K562 (cell line): ENCODE results near the gene CRADD. TPM values are rescaled to one million over a fixed set of nuclear protein-coding genes. Genes with fewer than 3 reads are reported as not detected.
A peak's percentile ranks its signal among the peaks of the same experiment; 100 is the strongest.

Experiments
- CHD1 ChIP-seq: fragments of 200-600 bp; sonication (generic); IDR thresholded peaks from one replicate; pipeline ENCODE4 v1.6.1; 2012; ENCODE audit warnings: mild to moderate bottlenecking, moderate library complexity, low read length, inconsistent platforms
- ELF1 ChIP-seq: fragments of 200-800 bp; sonication (Bioruptor generic); IDR thresholded peaks from 2 replicates; pipeline ENCODE4 v1.6.1; 2016; ENCODE audit warnings: missing genetic modification characterization, missing compliant biosample characterization
- ETV1 ChIP-seq: fragments of 450-650 bp; conservative IDR thresholded peaks from 2 replicates; pipeline ENCODE4 v1.6.1; 2016; ENCODE audit warnings: missing genetic modification characterization, control low read depth, low read depth, missing compliant biosample characterization
- FOXK1 ChIP-seq: sonication (generic); formaldehyde crosslinking; IDR thresholded peaks from 2 replicates; pipeline ENCODE4 v1.8.0; 2022; ENCODE audit warnings: missing genetic modification reagents, mild to moderate bottlenecking, borderline replicate concordance
- HSF4 ChIP-seq: fragments of 250-450 bp; sonication (Bioruptor Pico); IDR thresholded peaks from 2 replicates; pipeline ENCODE4 v2.1.2; 2022; ENCODE audit warnings: mild to moderate bottlenecking, moderate library complexity, borderline replicate concordance
- KAT7 ChIP-seq: sonication (generic); formaldehyde crosslinking; IDR thresholded peaks from 2 replicates; pipeline ENCODE4 v1.8.0; 2022; ENCODE audit warnings: missing genetic modification reagents, mild to moderate bottlenecking, borderline replicate concordance
- KAT8 ChIP-seq: fragments of 450-650 bp; IDR thresholded peaks from 2 replicates; pipeline ENCODE4 v1.6.1; 2016; ENCODE audit warnings: low read depth, mild to moderate bottlenecking
- LCOR ChIP-seq: sonication (generic); formaldehyde crosslinking; IDR thresholded peaks from 2 replicates; pipeline ENCODE4 v1.8.0; 2022; ENCODE audit warnings: mild to moderate bottlenecking, missing genetic modification reagents
- NEUROD1 ChIP-seq: fragments of 150-350 bp; IDR thresholded peaks from 2 replicates; pipeline ENCODE4 v1.6.1; 2014; ENCODE audit warnings: borderline replicate concordance, low read length, low read depth; ENCODE audit not compliant: partially characterized antibody
- OTX1 ChIP-seq: fragments of 450-650 bp; formaldehyde crosslinking; IDR thresholded peaks from 2 replicates; pipeline ENCODE4 v1.4.0; 2022; ENCODE audit warnings: mild to moderate bottlenecking
- POLR2AphosphoS2 ChIP-seq: IDR thresholded peaks from 2 replicates; pipeline ENCODE4 v1.6.1; 2012; ENCODE audit warnings: low read length, improper control_type of control experiment
- RNF2 ChIP-seq: sonication (generic); IDR thresholded peaks from 2 replicates; pipeline ENCODE4 v1.6.1; 2016
- ZNF134 ChIP-seq: fragments of 250-450 bp; sonication (Bioruptor Pico); conservative IDR thresholded peaks from 2 replicates; pipeline ENCODE4 v1.4.0; 2020
- ZNF449 ChIP-seq: fragments of 250-450 bp; sonication (Bioruptor Pico); IDR thresholded peaks from 2 replicates; pipeline ENCODE4 v1.8.0; 2022; ENCODE audit warnings: moderate library complexity, mild to moderate bottlenecking, inconsistent platforms
- ZNF778 ChIP-seq: fragments of 450-650 bp; formaldehyde crosslinking; IDR thresholded peaks from 2 replicates; pipeline ENCODE4 v1.4.0; 2020; ENCODE audit warnings: mild to moderate bottlenecking, moderate library complexity
- polyA plus RNA-seq, 8 experiments: library from polyadenylated mRNA; depleted of rRNA in 4 of 8; stranded (reverse) in 5 of 8; unstranded in 3 of 8; fragments of >200 nt; fragmentation: Nextera tagmentation in 2 of 8; fragmentation: Illumina TruSeq in 1 of 8; extraction: Ambion mirVana in 2 of 8; extraction: Trizol in 1 of 8; gene quantifications; 2 replicates each; pipeline versions ENCODE4 v1.2.1 to v1.2.3, GENCODE V29; 2011 to 2014; ENCODE audit warnings: inconsistent platforms in 1 of 8, missing spikeins in 1 of 8
- total RNA-seq, 7 experiments: library from RNA; depleted of rRNA in 6 of 7; stranded (reverse); fragments of >200 nt in 6 of 7; fragmentation: Illumina TruSeq in 2 of 7; extraction: Trizol in 2 of 7; gene quantifications; 2 replicates each; pipeline versions ENCODE4 v1.2.1 to v1.2.3, GENCODE V29; 2011 to 2021; ENCODE audit warnings: low replicate concordance in 1 of 7
- TF ChIP-seq, protein P1 (sequence below): fragments of 450-650 bp; IDR thresholded peaks from 2 replicates; pipeline ENCODE4 v1.6.1; 2018; ENCODE audit not compliant: partially characterized antibody
- TF ChIP-seq, protein P2 (sequence below): fragments of 450-650 bp; IDR thresholded peaks from 2 replicates; pipeline ENCODE4 v1.6.1; 2016; ENCODE audit warnings: mild to moderate bottlenecking
- TF ChIP-seq, protein P3 (sequence below): fragments of 200-800 bp; sonication (Bioruptor generic); IDR thresholded peaks from 2 replicates; pipeline ENCODE4 v1.6.1; 2017; ENCODE audit warnings: missing genetic modification characterization, missing compliant biosample characterization

Gene CRADD
- total and polyA plus RNA-seq, 9 of the 15 experiments (the other 6 are each of a cell fraction or from before 2014, with no cell fraction given) = 20.5 to 41.1 (median 25.9) TPM

- TF ChIP-seq FOXK1 (no peak), LCOR (peak; percentile 76), OTX1 (CRISPR knock-in tag) (no peak), ETV1 (tag) (peak; percentile 49; the same call in 1 of the 2 replicates), ZNF778 (CRISPR knock-in tag) (no peak), ZNF449 (CRISPR knock-in tag) (no peak; the same call in 1 of the 2 replicates), HSF4 (CRISPR knock-in tag) (no peak), KAT7 (CRISPR knock-in tag) (peak; percentile 61; the same call in 1 of the 2 replicates), NEUROD1 (peak; percentile 63), POLR2AphosphoS2 (no peak), ELF1 (tag) (peak; percentile 22; the same call in 1 of the 2 replicates), RNF2 (peak; percentile 27; the same call in 1 of the 2 replicates), CHD1 (peak; percentile 71), ZNF134 (peak; percentile 9; the same call in 1 of the 2 replicates), KAT8 (no peak)
- TF ChIP-seq, protein P1, sequence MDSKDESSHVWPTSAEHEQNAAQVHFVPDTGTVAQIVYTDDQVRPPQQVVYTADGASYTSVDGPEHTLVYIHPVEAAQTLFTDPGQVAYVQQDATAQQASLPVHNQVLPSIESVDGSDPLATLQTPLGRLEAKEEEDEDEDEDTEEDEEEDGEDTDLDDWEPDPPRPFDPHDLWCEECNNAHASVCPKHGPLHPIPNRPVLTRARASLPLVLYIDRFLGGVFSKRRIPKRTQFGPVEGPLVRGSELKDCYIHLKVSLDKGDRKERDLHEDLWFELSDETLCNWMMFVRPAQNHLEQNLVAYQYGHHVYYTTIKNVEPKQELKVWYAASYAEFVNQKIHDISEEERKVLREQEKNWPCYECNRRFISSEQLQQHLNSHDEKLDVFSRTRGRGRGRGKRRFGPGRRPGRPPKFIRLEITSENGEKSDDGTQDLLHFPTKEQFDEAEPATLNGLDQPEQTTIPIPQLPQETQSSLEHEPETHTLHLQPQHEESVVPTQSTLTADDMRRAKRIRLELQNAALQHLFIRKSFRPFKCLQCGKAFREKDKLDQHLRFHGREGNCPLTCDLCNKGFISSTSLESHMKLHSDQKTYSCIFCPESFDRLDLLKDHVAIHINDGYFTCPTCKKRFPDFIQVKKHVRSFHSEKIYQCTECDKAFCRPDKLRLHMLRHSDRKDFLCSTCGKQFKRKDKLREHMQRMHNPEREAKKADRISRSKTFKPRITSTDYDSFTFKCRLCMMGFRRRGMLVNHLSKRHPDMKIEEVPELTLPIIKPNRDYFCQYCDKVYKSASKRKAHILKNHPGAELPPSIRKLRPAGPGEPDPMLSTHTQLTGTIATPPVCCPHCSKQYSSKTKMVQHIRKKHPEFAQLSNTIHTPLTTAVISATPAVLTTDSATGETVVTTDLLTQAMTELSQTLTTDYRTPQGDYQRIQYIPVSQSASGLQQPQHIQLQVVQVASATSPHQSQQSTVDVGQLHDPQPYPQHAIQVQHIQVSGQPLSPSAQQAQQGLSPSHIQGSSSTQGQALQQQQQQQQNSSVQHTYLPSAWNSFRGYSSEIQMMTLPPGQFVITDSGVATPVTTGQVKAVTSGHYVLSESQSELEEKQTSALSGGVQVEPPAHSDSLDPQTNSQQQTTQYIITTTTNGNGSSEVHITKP = no peak
- TF ChIP-seq, protein P2, sequence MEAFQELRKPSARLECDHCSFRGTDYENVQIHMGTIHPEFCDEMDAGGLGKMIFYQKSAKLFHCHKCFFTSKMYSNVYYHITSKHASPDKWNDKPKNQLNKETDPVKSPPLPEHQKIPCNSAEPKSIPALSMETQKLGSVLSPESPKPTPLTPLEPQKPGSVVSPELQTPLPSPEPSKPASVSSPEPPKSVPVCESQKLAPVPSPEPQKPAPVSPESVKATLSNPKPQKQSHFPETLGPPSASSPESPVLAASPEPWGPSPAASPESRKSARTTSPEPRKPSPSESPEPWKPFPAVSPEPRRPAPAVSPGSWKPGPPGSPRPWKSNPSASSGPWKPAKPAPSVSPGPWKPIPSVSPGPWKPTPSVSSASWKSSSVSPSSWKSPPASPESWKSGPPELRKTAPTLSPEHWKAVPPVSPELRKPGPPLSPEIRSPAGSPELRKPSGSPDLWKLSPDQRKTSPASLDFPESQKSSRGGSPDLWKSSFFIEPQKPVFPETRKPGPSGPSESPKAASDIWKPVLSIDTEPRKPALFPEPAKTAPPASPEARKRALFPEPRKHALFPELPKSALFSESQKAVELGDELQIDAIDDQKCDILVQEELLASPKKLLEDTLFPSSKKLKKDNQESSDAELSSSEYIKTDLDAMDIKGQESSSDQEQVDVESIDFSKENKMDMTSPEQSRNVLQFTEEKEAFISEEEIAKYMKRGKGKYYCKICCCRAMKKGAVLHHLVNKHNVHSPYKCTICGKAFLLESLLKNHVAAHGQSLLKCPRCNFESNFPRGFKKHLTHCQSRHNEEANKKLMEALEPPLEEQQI = no peak
- TF ChIP-seq, protein P3, sequence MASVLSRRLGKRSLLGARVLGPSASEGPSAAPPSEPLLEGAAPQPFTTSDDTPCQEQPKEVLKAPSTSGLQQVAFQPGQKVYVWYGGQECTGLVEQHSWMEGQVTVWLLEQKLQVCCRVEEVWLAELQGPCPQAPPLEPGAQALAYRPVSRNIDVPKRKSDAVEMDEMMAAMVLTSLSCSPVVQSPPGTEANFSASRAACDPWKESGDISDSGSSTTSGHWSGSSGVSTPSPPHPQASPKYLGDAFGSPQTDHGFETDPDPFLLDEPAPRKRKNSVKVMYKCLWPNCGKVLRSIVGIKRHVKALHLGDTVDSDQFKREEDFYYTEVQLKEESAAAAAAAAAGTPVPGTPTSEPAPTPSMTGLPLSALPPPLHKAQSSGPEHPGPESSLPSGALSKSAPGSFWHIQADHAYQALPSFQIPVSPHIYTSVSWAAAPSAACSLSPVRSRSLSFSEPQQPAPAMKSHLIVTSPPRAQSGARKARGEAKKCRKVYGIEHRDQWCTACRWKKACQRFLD (CRISPR knock-in tag) = 0 out of 2 replicates have a peak, but pooled peaks have one; percentile 47
These were observed 65.1 kb downstream of the CRADD start (continued) for GRCh38 chr12:93742110-93742934.
